Retinal pigment epithelial cell (primary cell): ENCODE results near the gene OR14I1.

Source experiments
- DNase-seq: peaks from one replicate; pipeline ENCODE4 v3.0.0-alpha.2; 2010; ENCODE audit warnings: low read depth
- H3K4me3 ChIP-seq: 2 replicates; pipeline ENCODE4 v1.5.1; 2011; ENCODE audit warnings: mild to moderate bottlenecking, low read length, control low read depth, moderate library complexity
- CTCF ChIP-seq: conservative IDR thresholded peaks from 2 replicates; pipeline ENCODE4 v1.5.1; 2011; ENCODE audit warnings: low read depth, low read length, control low read depth, inconsistent platforms

Gene OR14I1

GRCh38 chr1:248737457-248737856 lies 34.9 kb upstream of the OR14I1 start:
- no peak for TF ChIP-seq CTCF
- no peak for DNase-seq
- H3K4me3 ChIP-seq: no peak overlapping the region

GRCh38 chr1:248736977-248737376 lies 34.4 kb upstream of the OR14I1 start:
- TF ChIP-seq CTCF: no peak
- H3K4me3 ChIP-seq: no peak overlapping the region
- DNase-seq: no peak

- no peak for TF ChIP-seq CTCF
Observed at GRCh38 chr1:248733566-248733965, 31.0 kb upstream of the OR14I1 start.

GRCh38 chr1:248730507-248731335 lies 28.2 kb upstream of the OR14I1 start:
- TF ChIP-seq CTCF: no peak
- DNase-seq: no peak

More at GRCh38 chr1:248733566-248733965, 31.0 kb upstream of the OR14I1 start:
- H3K4me3 ChIP-seq: no peak overlapping the region
- DNase-seq: no peak

GRCh38 chr1:248714248-248714647 lies 11.7 kb upstream of the OR14I1 start:
- H3K4me3 ChIP-seq: no peak overlapping the region
- no peak for TF ChIP-seq CTCF
- no peak for DNase-seq

More at GRCh38 chr1:248730507-248731335, 28.2 kb upstream of the OR14I1 start:
- no peak overlapping the region for H3K4me3 ChIP-seq

GRCh38 chr1:248710305-248710900 lies 7.8 kb upstream of the OR14I1 start:
- DNase-seq: no peak
- TF ChIP-seq CTCF: no peak
- H3K4me3 ChIP-seq: no peak overlapping the region

GRCh38 chr1:248704606-248705005 lies 2.0 kb upstream of the OR14I1 start:
- no peak for TF ChIP-seq CTCF
- DNase-seq: no peak

More at GRCh38 chr1:248704606-248705005, 2.0 kb upstream of the OR14I1 start:
- no peak overlapping the region for H3K4me3 ChIP-seq
